Heart right ventricle (tissue), 16 donors: ENCODE measurements around the gene RBM20. TPM values are rescaled to one million over a fixed set of nuclear protein-coding genes. Genes with fewer than 3 reads are reported as not detected.

ENCODE experiments used
- ATAC-seq, 8 donors: fragments of 200-7000 bp; cut with Tn5 transposase; one replicate each; pipeline ENCODE4 v1.9.1; 2020; ENCODE audit warnings: mild to moderate bottlenecking in 8 of 8, moderate library complexity in 8 of 8, moderate number of reproducible peaks in 1 of 8
- DNase-seq, 2 donors: peaks; one replicate each; pipeline ENCODE4 v3.0.0-alpha.2; 2020
- H3K27ac ChIP-seq, 10 donors: fragments of 200-600 bp; sonication (generic) in 2 of 10; one replicate each; pipeline versions ENCODE4 v1.5.0 to v1.8.0; 2020 to 2022; ENCODE audit warnings: mild to moderate bottlenecking in 3 of 10
- H3K27me3 ChIP-seq, 7 donors: fragments of 200-600 bp; one replicate each; pipeline ENCODE4 v1.8.0; 2021 to 2022; ENCODE audit warnings: mild to moderate bottlenecking in 2 of 7
- H3K36me3 ChIP-seq, 9 donors: fragments of 200-600 bp; sonication (generic) in 1 of 9; one replicate each; pipeline versions ENCODE4 v1.5.0 to v1.8.0; 2020 to 2022; ENCODE audit warnings: mild to moderate bottlenecking in 2 of 9
- H3K4me1 ChIP-seq, 9 donors: fragments of 200-600 bp; sonication (generic) in 1 of 9; one replicate each; pipeline versions ENCODE4 v1.5.0 to v1.8.0; 2020 to 2022; ENCODE audit warnings: mild to moderate bottlenecking in 4 of 9
- H3K4me3 ChIP-seq, 10 donors: fragments of 200-600 bp; sonication (generic) in 2 of 10; one replicate each; pipeline versions ENCODE4 v1.5.0 to v1.8.0; 2020 to 2022; ENCODE audit warnings: mild to moderate bottlenecking in 7 of 10, moderate library complexity in 2 of 10
- H3K9me3 ChIP-seq, 11 donors: fragments of 200-600 bp in 10 of 11; sonication (generic) in 2 of 11; one replicate each; pipeline versions ENCODE4 v1.5.0 to v1.8.0; 2013 to 2022; ENCODE audit warnings: mild to moderate bottlenecking in 2 of 11, control low read depth in 1 of 11, moderate library complexity in 1 of 11
- WGBS, 2 donors: extraction: QIAGEN DNeasy Blood & Tissue Kit; methylation state at CpG; one replicate each; pipeline ENCODE4 v1.1.7; 2013; ENCODE audit warnings: inconsistent platforms in 1 of 2; 5-methylcytosine and 5-hydroxymethylcytosine counted together
- intact Hi-C, 10 donors: fragments of 100-400 bp; cut with DNase I; formaldehyde crosslinking; loops; one replicate each; pipeline versions ENCODE4 v1.11.1 to v1.14.2; 2022
- polyA plus RNA-seq, 2 donors: library from polyadenylated mRNA; stranded (reverse); fragments of 200-250 nt; gene quantifications; one replicate each; pipeline ENCODE4 v1.2.3, GENCODE V29; 2013
- total RNA-seq, 10 donors: library from RNA; stranded (reverse); fragmentation: NEBNext Ultra II Directional in 3 of 10; extraction: Animal tissue kit (Norgen Biotek cat#: 25700) in 3 of 10; gene quantifications; one replicate each; pipeline versions ENCODE4 v1.2.1 to v1.2.4, GENCODE V29; 2021 to 2023
- TF ChIP-seq, protein P1 (sequence below), 9 donors: fragments of 200-600 bp; sonication (generic) in 2 of 9; IDR thresholded peaks; one replicate each; pipeline versions ENCODE4 v1.5.0 to v1.8.0; 2021 to 2022; ENCODE audit warnings: antibody characterized with exemption in 9 of 9, mild to moderate bottlenecking in 5 of 9, moderate library complexity in 1 of 9
- donor health status: Arrhythmogenic right ventricular cardiomyopathy.
- donor health status: ischemic (EF 13 %, LVEDD 7.1; RV severe dilation, severe dysfunction).
- donor health status: healthy with polysubstance abuse.
- donor health status: DM: no; HTN: yes; CAD: no.
- donor health status: DM: no; HTN: no; CAD: no.
- donor health status: ischemic (EF 25% LVEDD 6.9; RV normal size, moderate dysfunction).
- donor health status: ischemic (EF 25% LVEDD 5.7; RV mildly dilated, moderate dysfunction).
- donor health status: healthy.
- donor health status: DM: yes; HTN: yes; CAD: no.
- donor health status: Ischemic cardiomyopathy.
- donor health status: ischemic (EF 35%, LVEDD 5.7; RV mildly dilated, moderate dysfunction).
- donor health status: nonischemic (EF 11% LVEDD 7.7; RV severe dilation, severe dysfunction).
- donor health status: DM: yes; HTN: yes; CAD: no.
- donor health status: PGD.
- donor health status: ischemic (EF 29% LVEDD 5.4; RV normal size, mild dysfunction).
- donor health status: nonischemic (EF 23%, LVEDD 6.1; RV moderate dilation, normal function).

The RBM20 gene
- total and polyA plus RNA-seq, 12 donors, result 10.1 to 186 (median 134) TPM

GRCh38 chr10:110631934-110632333 is 12.2 kb upstream of the RBM20 start:
- no peaks in the 10 kb centered on the region for H3K36me3 ChIP-seq
- ATAC-seq (no peak), DNase-seq (no peak)
- peak overlapping the region in 2 of 10 donors; percentile 28 to 37 for H3K27ac ChIP-seq
- TF ChIP-seq, protein P1, sequence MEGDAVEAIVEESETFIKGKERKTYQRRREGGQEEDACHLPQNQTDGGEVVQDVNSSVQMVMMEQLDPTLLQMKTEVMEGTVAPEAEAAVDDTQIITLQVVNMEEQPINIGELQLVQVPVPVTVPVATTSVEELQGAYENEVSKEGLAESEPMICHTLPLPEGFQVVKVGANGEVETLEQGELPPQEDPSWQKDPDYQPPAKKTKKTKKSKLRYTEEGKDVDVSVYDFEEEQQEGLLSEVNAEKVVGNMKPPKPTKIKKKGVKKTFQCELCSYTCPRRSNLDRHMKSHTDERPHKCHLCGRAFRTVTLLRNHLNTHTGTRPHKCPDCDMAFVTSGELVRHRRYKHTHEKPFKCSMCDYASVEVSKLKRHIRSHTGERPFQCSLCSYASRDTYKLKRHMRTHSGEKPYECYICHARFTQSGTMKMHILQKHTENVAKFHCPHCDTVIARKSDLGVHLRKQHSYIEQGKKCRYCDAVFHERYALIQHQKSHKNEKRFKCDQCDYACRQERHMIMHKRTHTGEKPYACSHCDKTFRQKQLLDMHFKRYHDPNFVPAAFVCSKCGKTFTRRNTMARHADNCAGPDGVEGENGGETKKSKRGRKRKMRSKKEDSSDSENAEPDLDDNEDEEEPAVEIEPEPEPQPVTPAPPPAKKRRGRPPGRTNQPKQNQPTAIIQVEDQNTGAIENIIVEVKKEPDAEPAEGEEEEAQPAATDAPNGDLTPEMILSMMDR (IDR thresholded peaks at IDR 0.05), result no peak
- H3K9me3 ChIP-seq, result no peaks in the 10 kb centered on the region
- peaks cover 0 to 34% (median 19%) of the 10 kb centered on the region in 9 donors for H3K4me1 ChIP-seq
- H3K27me3 ChIP-seq, result no peaks in the 10 kb centered on the region
- no peak overlapping the region for H3K4me3 ChIP-seq
- intact Hi-C loops, result no loop called here

GRCh38 chr10:110632591-110633215 is 11.4 kb upstream of the RBM20 start:
- intact Hi-C loops, result no loop called here
- no peaks in the 10 kb centered on the region for H3K36me3 ChIP-seq
- peaks cover 0 to 42% (median 27%) of the 10 kb centered on the region in 9 donors for H3K4me1 ChIP-seq
- peak overlapping the region in 2 of 10 donors; percentile 28 to 37 for H3K27ac ChIP-seq
- no peaks in the 10 kb centered on the region for H3K27me3 ChIP-seq
- DNase-seq, result no peak
- no peak for ATAC-seq
- WGBS, 2 donors, result 86 to 91% methylated on average over 1 of the region's 1 CpG
- TF ChIP-seq, protein P1 (IDR thresholded peaks at IDR 0.05), result no peak
- no peak overlapping the region for H3K4me3 ChIP-seq
- H3K9me3 ChIP-seq, result no peaks in the 10 kb centered on the region

DNA sequence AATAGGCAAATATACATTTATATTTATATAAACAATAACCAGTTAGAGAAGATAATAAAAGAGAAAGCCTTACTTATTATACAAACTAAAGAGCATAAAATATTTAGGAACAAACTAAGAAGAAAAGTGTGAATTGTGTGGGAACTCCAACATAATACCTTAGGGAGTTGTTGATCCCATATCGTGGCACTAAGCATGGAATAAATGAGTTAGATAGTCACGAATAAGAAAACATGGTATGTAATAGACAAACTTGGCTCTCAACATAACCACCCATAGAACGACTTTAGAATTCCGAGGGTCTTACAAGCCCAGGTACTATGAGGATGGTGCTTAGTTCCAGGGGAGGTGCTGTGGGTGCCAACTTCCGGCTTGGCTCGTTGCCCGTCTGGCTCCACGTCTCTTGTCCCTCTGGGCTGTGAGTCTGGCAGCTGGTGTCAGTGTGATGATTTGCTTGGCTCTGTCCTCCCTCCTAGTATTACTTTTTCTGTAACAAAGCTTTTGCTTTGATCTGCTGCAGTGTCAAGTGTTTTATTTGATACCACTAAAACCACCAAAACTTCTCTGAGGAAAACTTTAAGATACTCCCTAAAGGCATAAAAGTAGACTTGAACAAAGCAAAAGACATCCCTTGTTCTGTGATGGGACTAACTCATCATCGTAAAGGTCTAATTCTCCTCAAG is 9.5 kb upstream of the RBM20 start:
- peak in 7 of 8 donors; percentile 46 to 70 (median 57) for ATAC-seq
- Histone ChIP-seq H3K27ac (peak overlapping the region in 7 of 10 donors; percentile 20 to 85 (median 43)), H3K9me3 (no peaks in the 10 kb centered on the region), H3K36me3 (no peaks in the 10 kb centered on the region), H3K4me3 (no peak overlapping the region), H3K4me1 (peaks cover 0 to 43% (median 24%) of the 10 kb centered on the region in 9 donors), H3K27me3 (no peaks in the 10 kb centered on the region)
- TF ChIP-seq, protein P1 (IDR thresholded peaks at IDR 0.05), result no peak
- intact Hi-C loops, result no loop called here
- DNase-seq, result peak; percentile 66 to 75
- 31 to 44% methylated on average over 9 of the region's 9 CpGs for WGBS, 2 donors

GRCh38 chr10:110636572-110636931 is 7.6 kb upstream of the RBM20 start:
- H3K4me3 ChIP-seq, result no peak overlapping the region
- H3K36me3 ChIP-seq, result no peaks in the 10 kb centered on the region
- peaks cover 0 to 44% (median 22%) of the 10 kb centered on the region in 9 donors for H3K4me1 ChIP-seq
- H3K9me3 ChIP-seq, result no peaks in the 10 kb centered on the region
- peaks cover 0 to 14% (median under 1%) of the 10 kb centered on the region in 7 donors for H3K27me3 ChIP-seq
- no peak for DNase-seq
- intact Hi-C loops, result no loop called here
- ATAC-seq, result no peak
- whole genome bisulfite sequencing, 2 donors, result 71 to 83% methylated on average over 2 of the region's 2 CpGs
- TF ChIP-seq, protein P1 (IDR thresholded peaks at IDR 0.05), result no peak
- H3K27ac ChIP-seq, result peak overlapping the region; percentile 14 to 85 (median 80)
